ENCODE data around the gene LRRC38. TPM values are rescaled to one million over a fixed set of nuclear protein-coding genes. Genes with fewer than 3 reads are reported as not detected.
A peak's percentile ranks its signal among the peaks of the same experiment; 100 is the strongest.

LRRC38 gene
- total RNA-seq, 2 donors from 2014 or later, result not detected

- peaks cover 10% of the 10 kb centered on the region for H3K27me3 ChIP-seq
- peak; percentile 20 for DNase-seq
Measured at GRCh38 chr1:13517193-13517812, 3.5 kb upstream of the LRRC38 start.

DNA sequence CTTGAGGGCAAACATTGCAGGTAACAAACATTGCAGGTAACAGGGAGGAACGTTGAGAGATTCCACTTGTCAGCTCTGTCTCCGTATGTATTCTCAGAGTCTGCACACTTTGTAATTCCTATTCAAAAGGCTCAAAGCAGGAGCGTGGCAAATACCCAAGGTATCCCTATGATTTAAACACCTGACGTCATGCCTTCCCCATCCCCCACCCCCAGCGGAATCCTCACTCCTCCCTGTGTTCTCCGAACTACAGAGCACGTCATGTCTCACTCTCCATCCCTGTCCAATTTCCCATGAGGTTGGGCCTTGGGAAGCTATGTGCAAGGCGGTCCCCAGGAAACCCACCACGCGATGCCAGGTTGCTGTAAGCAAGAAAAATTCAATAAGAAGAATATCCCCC lies 2.8 kb upstream of the LRRC38 start:
- no peaks in the 10 kb centered on the region for H3K9me3 ChIP-seq
- intact Hi-C loops (cut with DNase I), result no loop called here
- no peak for TF ChIP-seq CTCF (IDR thresholded peaks at IDR 0.05)

More at GRCh38 chr1:13517193-13517812, 3.5 kb upstream of the LRRC38 start:
- no peak overlapping the region for H3K4me3 ChIP-seq
- TF ChIP-seq CTCF (IDR thresholded peaks at IDR 0.05), result no peak
- H3K4me1 ChIP-seq, result no peaks in the 10 kb centered on the region
- H3K27ac ChIP-seq, result no peak overlapping the region
- no peaks in the 10 kb centered on the region for H3K9me3 ChIP-seq
- no peak overlapping the region for H3K9ac ChIP-seq (ENCODE audit: low read depth in 2 of 2, low read length in 2 of 2)
- intact Hi-C loops (cut with DNase I), result no loop called here
- no peaks in the 10 kb centered on the region for H3K36me3 ChIP-seq

DNA sequence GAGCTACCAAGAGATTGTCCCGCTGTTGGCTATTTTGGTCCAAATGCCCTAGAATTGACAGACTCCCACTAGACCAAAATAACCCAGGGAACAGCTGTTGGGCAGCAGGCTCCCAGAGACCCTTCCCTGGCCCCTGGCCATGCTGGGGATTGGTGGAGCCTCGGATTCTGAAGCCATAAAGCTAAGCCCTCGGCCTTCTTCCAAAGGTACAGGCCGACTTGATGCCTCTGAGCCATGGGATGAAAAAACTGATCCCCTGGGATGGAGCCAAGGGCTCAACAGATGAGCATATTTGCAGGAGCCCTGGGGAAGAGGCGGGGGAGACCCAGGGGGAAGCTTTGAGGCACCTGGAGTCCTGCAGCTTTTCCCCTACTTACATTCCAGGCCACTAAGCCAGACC lies 1.0 kb upstream of the LRRC38 start:
- Histone ChIP-seq H3K4me3 (no peak overlapping the region), H3K27ac (no peak overlapping the region), H3K27me3 (peaks cover 10% of the 10 kb centered on the region), H3K9me3 (no peaks in the 10 kb centered on the region), H3K36me3 (no peaks in the 10 kb centered on the region), H3K4me1 (no peaks in the 10 kb centered on the region), H3K9ac (ENCODE audit: low read depth in 2 of 2, low read length in 2 of 2) (no peak overlapping the region)
- TF ChIP-seq CTCF (IDR thresholded peaks at IDR 0.05), result no peak
- no peak for DNase-seq
- intact Hi-C loops (cut with DNase I), result no loop called here

More for the DNA sequence above, 2.8 kb upstream of the LRRC38 start:
- H3K4me3 ChIP-seq, result no peak overlapping the region
- H3K27me3 ChIP-seq, result peaks cover 10% of the 10 kb centered on the region
- DNase-seq, result no peak
- no peak overlapping the region for H3K27ac ChIP-seq
- H3K9ac ChIP-seq (ENCODE audit: low read depth in 2 of 2, low read length in 2 of 2), result no peak overlapping the region
- H3K4me1 ChIP-seq, result no peaks in the 10 kb centered on the region
- H3K36me3 ChIP-seq, result no peaks in the 10 kb centered on the region

GRCh38 chr1:13513063-13513894 lies 524 bp downstream of the LRRC38 start:
- Histone ChIP-seq H3K4me3 (no peak overlapping the region), H3K36me3 (no peaks in the 10 kb centered on the region), H3K27ac (no peak overlapping the region), H3K9me3 (no peaks in the 10 kb centered on the region), H3K27me3 (peaks cover 10% of the 10 kb centered on the region), H3K4me1 (no peaks in the 10 kb centered on the region), H3K9ac (ENCODE audit: low read depth in 2 of 2, low read length in 2 of 2) (no peak overlapping the region)
- TF ChIP-seq CTCF (IDR thresholded peaks at IDR 0.05), result no peak
- DNase-seq, result no peak
- intact Hi-C loops (cut with DNase I), result no loop called here

DNA sequence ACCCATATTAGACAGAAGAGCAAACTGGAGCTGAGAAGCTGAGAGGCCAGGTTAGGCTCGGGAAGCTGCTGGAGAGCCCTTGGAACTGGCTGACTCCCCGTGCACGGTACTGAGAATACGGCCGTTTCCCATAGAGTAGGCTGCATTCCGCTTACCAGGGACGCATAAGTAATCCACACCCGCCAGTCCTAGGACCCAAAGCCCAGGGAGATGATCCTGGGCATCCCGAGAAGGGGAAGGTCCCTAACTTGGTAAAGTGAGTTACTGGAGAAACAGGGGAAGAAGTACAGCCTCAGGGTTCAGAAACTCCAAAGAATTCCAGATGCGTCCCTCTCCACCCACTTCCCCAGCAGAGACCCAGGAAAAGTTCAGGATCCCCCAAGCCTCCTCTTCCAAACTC lies 1.3 kb downstream of the LRRC38 start:
- no peak for TF ChIP-seq CTCF (IDR thresholded peaks at IDR 0.05)
- H3K4me3 ChIP-seq, result no peak overlapping the region
- no peak overlapping the region for H3K27ac ChIP-seq
- no peak overlapping the region for H3K9ac ChIP-seq (ENCODE audit: low read depth in 2 of 2, low read length in 2 of 2)
- H3K27me3 ChIP-seq, result peaks cover 10% of the 10 kb centered on the region
- H3K9me3 ChIP-seq, result no peaks in the 10 kb centered on the region
- no peak for DNase-seq
- H3K36me3 ChIP-seq, result no peaks in the 10 kb centered on the region
- no peaks in the 10 kb centered on the region for H3K4me1 ChIP-seq
- intact Hi-C loops (cut with DNase I), result no loop called here

Data from colonic mucosa (tissue), 4 donors.